ENCODE results near the gene FCHSD2. TPM values are rescaled to one million over a fixed set of nuclear protein-coding genes. Genes with fewer than 3 reads are reported as not detected.
A peak's percentile ranks its signal among the peaks of the same experiment; 100 is the strongest.

The FCHSD2 gene
- polyA plus RNA-seq, 4 donors = 36.5 to 52.2 (median 50.2) TPM

DNA sequence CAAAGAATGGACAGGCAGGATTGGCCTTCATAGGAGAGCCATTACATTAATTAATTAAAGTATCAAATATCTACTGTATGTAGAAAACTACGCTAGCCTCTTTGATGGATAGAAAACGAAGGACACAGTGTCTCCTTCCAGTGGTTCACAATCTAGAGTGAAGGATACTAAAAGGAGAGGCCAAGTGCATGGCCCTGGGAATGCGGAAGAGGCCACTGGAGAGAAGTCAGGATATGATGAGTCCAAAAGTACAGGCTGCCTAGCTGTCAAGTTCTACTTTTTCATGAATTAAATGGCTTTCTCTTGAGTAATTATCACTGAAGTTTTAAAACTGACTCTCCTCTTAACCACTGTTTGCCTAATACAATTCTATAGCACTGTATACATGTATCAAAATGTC lies 286.1 kb downstream of the FCHSD2 start:
- DNase-seq (ENCODE audit: low read depth in 4 of 4, low spot score in 3 of 4) = no peak

DNA sequence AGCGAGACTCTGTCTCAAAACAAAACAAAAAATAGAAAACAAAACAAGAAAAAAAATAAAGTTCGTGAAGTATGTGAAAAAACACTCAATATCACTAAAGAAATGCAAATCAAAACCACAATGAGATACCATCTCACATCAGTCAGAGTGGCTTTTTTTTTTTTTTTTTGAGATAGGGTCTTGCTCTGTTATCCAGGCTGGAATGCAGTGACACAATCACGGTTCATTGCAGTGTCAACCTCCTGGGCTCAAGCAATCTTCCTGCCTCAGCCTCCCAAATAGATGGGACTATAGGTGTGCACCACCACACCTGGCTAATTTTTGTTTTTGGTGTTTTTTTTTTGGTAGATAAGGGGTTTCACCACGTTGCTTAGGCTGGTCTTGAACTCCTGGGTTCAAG lies 290.4 kb downstream of the FCHSD2 start:
- no peak for DNase-seq (ENCODE audit: low read depth in 4 of 4, low spot score in 3 of 4)

DNA sequence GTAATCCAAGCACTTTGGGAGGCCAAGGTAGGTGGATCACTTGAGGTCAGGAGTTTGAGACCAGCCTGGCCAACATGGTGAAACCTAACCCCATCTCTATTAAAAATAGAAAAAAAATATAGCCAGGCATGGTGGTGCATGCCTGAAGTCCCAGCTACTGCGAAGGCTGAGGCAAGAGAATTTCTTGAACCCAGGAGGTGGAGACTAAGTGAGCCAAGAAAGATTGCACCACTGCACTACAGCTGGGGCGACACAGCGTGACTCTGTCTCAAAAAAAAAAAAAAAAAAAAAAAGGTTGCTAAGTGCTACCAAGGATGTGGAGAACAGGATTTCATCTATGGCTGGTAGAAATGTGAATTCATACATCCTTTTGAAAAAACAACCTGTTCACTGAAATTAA lies 291.3 kb downstream of the FCHSD2 start:
- no peak for DNase-seq (ENCODE audit: low read depth in 4 of 4, low spot score in 3 of 4)

DNA sequence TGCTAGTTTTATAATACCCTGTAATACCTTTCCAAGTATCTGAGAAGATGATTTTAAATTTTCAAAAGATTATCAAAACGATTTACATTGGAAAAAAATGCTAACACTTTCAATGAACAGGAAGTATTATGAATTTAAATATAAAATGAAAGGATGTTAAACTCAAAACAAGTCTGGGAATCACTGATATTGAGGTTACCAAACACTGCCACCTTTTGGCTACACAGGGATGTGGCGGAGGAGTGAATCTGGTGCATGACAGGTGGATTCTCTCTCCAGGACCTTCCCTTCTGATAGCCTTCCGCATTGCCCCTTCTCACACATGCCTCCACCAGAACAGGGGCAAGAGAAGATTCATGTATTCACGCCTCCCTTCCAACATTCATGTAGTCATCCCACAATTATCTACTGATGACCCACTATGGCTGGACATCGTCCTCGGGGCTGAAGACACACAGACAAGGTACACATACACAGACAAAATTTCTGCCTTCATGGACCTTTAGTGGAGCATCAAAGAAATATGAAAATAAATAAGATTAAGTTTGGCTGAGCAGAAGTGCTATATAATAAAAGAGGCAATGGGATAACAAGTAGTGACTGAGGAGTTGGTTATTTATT lies 293.2 kb downstream of the FCHSD2 start:
- DNase-seq (ENCODE audit: low read depth in 4 of 4, low spot score in 3 of 4) = no peak

DNA sequence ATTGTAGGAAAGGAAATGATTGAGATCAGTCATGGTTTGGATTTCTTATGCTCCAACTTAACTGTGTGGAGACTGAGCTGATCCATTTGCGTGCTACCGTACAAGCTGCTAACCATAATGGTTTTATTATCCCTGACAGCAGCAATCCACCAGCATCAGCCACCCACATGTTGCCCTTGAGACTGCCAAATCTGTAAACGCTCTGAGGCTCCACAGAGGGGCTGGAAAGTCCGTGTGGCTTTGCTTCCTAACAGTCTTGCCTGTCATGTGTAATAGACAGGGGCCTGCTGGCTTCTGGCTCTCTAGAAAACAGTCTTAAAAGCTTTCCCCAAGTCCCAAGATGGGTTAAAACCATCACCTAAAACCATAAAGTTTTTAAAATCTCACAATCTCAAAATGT lies 297.8 kb downstream of the FCHSD2 start:
- DNase-seq (ENCODE audit: low read depth in 4 of 4, low spot score in 3 of 4) = peak in 2 of 4 donors; percentile 61

DNA sequence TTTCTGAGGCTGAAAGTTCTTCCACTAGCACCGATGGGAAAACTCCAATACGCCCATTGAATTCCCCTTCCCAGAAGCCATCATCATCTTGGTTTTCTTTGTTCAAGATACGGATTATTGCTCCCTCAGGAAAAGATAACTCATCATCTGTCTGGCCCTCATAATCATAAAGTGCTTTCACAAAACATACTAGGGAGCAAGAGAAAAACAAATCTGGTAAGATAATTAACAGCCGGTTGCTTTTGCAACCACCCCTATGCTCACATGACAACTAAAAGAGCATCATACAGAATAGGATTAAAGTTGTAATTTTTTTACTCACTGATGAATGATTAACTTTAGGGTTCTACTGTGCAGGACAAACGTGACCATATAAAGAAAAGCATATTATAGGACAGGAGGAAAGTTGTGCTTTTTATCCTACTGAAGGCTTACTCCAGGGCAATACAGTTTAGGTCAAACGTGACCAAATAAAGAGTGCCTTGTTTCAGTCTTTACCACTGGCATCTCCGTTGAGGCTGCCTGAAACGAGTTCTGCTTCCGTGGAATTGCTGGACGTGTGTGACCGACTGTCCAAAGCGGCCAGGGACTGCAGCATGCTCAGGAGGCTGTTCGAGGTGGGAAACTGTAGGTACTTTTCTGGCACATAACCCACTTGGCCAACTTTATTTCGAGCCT lies 299.3 kb downstream of the FCHSD2 start:
- no peak for DNase-seq (ENCODE audit: low read depth in 4 of 4, low spot score in 3 of 4)

DNA sequence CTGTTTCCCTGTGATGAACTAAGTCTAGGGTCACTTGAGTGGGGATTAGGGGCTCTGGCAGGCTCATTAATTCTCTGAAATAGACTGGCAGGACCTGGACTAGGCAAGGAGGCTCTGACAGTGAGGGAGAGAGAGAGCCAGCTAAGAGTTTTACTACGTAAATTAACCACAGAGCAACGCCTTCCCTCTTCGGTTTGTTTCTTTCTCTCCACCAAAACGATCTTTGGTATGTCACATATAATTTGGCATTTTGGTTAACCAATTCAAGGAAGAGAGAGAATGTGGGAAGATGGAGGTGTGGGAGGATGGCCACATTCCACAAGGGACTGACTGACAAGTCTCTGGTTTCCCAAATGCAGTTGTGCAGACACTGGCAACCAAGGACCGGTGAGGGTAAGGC lies 300.0 kb downstream of the FCHSD2 start:
- DNase-seq (ENCODE audit: low read depth in 4 of 4, low spot score in 3 of 4) = no peak

DNA sequence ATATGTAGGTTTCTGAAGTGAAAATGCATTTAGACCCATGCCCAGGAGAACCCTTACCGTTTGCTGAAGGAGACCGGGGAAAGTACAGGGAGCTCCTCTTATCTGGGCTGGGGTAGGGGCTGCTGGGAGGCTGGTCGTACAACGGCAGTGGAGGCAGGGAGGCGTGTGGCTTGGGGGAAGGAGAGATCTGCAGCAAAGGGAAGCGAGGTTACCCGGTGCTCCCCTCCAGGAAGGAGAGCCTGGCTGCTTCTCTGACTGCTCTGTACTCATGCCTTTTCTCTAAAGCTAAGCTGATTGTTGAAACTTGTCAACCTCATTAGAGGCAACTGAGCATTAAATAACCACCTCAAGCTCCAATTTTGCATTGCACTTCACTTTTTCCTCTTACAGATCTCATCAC lies 300.7 kb downstream of the FCHSD2 start:
- DNase-seq (ENCODE audit: low read depth in 4 of 4, low spot score in 3 of 4) = no peak

DNA sequence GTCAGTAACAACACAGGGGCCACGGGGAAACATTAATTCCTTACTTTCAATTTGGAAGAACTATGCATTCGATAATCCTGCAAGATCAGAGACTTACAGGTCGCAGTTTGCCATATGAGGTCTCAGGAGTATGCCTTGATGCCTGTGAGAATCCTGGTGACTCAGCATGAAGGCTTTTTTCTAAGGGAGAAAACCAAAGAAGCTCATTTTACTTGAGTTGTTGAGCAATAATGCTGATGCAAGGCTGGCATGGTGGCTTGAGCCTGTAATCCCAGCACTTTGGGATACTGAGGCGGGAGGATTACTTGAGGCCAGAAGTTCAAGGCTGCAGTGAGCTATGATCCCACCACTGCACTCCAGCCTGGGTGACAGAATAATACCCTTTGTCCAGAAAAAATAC lies 301.3 kb downstream of the FCHSD2 start:
- no peak for DNase-seq (ENCODE audit: low read depth in 4 of 4, low spot score in 3 of 4)

DNA sequence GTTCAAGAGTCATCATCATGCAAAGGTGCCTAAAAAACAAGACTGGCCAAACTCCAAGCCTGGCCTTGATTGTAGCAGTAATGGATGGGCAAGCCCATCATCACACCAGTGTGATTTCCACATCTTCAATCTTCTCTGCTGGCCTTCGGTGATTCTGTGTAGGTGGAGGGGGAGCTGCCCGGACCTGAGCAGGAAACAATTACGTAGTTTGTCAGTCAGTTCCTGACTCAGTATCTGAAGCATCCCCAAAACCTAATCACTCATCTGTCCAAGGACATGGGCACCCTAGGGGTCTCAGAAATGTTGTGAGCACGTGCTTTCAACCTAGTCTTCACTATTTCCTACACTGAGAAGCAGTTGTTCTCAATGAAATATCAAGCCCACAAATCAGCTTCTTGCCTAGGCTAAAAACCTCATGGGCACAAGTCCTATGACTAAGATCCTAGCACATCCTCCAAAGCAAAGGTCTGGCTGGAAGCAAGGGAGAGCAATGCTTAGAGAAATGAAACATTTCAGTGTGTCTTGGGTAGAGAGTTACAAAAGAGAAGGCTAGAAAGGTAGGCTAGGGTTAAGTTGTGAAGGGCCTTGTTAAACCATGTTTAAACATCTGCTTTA lies 303.3 kb downstream of the FCHSD2 start:
- no peak for DNase-seq (ENCODE audit: low read depth in 4 of 4, low spot score in 3 of 4)

DNA sequence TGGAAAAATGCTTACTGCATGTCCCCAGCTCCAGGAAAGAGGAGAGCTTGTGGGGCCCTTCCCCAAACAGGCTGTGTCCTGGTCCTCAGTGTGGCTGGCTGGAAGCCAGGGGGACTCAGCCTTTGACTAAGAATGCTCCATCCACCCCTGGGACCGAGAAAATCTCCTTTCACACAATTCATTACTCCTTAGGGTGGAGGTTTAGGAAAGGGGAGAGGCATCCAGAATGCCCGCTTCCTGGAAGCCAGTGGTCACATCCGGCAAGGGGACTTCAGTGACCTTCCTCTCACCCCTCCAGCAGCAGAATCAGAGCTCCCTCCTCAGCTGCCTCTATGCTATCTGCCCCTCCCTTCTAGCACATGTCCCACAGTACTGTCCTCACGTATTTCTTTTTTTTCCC lies 306.0 kb downstream of the FCHSD2 start:
- no peak for DNase-seq (ENCODE audit: low read depth in 4 of 4, low spot score in 3 of 4)

DNA sequence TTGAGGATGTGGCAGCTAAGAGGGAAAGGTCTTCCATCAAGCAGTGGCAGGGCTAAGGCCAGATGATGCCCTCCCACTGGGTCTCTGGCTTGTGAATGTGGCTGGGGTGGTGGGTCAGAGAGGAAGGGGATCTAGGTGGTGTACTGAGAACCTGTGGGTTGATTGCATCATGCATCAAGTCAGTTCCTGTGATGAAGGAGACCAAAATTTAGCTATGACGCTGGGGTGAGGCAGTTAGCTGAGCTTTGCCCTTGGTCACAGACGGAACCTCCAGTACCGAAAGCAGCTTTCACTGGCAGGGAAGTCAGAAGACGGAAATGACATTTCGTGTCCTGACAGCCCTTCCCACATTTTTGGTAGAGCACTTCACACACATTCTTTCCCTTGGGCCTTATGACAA lies 307.2 kb downstream of the FCHSD2 start:
- no peak for DNase-seq (ENCODE audit: low read depth in 4 of 4, low spot score in 3 of 4)

DNA sequence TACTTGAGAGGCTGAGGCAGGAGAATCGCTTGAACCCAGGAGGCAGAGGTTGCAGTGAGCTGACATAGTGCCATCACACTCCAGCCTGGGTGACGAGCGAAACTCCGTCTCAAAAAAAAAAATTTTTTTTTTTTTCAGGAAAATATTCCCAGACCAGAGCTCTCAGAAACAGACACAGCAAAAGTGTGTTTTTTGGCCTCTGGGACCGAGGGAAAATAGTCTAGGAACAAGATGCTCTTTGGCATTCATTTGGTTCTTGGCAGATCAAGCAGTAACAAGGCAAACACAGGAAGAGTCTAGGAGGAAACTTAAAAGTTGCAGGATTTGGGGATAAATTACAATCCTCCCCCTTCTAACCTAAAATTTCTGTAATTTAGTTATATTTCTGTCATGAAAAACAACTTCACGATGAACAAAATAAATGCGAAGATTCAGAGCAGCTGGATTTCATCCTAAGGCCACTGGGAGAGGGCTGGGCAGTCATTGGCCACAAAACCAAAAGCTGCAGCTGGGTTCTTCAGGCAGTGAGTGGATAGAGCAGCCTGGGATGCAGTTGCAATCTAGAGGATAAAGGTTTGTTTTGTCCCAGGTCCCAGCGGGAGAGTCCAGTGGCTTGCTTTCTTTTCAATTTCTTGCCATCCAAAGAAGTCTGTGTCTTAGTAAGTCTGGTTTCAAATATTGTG lies 308.2 kb downstream of the FCHSD2 start:
- DNase-seq (ENCODE audit: low read depth in 4 of 4, low spot score in 3 of 4) = no peak

DNA sequence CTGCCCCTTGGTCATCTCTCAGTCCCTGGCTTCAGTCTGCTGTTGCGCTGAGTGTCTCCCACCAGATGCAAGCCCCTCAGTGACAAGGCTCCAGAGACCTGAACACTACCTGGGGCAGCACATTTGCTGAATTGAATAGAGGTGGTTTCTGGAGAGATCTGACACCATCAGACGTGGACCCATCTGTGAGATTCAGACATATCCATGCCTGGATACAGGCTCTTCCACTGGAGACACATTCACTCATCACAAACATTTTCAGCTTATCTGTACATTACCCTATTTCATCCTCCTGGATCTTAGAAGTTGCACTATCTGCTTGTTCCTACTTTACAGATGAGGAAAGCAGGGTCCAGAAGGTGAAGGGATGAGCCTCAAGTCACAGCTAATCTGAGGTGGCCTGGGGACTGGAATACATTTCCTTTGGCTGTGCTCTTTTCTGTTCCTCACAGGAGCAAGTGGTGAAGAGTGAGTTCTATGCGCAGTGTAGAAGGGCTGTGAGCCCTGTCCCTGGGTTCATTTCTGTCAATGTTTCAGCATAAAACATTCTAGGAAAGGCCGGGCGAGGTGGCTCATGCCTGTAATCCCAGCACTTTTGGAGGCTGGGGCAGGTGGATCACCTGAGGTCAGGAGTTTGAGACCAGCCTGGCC lies 308.9 kb downstream of the FCHSD2 start:
- no peak for DNase-seq (ENCODE audit: low read depth in 4 of 4, low spot score in 3 of 4)

DNA sequence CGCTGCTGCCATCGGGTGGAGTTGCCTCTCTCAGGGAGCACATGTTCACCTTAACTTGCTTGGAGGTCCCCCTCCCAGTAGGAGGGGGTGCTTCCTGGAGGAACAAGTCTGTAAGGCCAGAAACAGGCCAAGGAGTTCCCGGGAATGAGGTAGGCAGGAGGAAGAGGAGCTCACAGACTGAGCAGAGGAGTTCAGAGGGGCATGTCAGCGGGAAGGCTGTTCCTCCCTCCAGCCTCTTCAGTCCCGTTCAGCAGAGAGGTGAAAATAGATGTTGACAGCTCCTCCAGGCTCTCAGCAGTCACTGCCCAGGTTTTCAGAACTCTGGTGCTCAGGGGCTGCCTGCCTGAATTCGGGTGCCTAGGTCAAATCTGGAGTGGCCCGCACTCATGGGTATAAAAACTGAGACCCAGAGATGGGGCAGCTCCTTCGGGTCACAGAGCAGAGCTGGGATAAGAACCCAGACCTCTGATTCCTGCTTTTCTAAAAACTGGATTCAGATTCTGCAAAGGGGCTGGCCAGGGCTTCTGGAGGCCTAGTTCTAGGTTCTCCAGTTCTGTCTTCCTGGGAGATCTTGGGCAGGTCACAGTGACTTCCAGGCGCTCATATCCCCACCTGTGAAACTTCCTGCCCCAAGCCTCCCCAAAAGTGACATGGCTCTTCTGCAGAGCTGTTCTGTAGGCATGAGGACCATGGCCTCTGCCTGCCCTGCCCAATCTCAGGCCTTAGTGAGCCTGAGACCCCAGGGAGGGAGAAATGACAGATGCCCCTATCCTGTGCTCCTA lies 309.6 kb downstream of the FCHSD2 start:
- no peak for DNase-seq (ENCODE audit: low read depth in 4 of 4, low spot score in 3 of 4)

DNA sequence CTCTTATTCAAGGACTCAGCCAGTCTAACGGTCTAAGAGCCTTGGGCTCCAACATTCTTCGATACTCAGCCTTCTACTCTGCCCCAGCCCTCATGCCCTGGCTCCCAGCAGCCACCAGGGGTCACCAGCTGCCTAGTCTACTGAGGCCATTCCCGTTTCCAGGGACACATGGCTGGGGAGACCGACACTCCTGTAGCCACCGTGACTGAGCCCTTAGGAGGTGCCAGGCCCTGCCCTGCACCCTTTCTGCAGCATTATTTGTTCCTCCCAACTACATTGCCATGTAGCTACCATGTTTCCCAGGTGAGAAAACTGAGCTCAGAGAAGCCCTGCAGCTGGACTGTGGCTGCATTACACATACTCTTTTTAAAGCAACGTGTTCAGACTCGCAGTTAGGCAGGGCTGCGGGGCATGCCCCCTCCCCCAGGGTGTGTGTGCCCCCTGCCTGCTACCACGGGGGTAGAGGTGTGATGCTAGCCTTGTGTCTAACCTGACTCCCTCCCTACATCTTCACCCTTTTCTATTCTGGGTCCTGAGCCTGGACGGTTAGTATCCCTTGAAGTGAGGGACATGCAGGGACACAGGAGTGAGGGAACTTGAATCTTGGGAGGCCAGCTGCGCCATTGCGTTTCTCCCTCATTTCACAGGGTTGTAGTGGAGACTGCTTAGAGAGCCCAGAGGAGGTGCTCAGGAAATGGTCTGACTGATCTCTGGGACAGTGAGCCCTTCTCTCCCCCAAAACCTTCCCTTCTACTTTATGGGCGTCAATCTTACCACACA lies 310.4 kb downstream of the FCHSD2 start:
- DNase-seq (ENCODE audit: low read depth in 4 of 4, low spot score in 3 of 4) = peak in 2 of 4 donors; percentile 69 to 71

DNA sequence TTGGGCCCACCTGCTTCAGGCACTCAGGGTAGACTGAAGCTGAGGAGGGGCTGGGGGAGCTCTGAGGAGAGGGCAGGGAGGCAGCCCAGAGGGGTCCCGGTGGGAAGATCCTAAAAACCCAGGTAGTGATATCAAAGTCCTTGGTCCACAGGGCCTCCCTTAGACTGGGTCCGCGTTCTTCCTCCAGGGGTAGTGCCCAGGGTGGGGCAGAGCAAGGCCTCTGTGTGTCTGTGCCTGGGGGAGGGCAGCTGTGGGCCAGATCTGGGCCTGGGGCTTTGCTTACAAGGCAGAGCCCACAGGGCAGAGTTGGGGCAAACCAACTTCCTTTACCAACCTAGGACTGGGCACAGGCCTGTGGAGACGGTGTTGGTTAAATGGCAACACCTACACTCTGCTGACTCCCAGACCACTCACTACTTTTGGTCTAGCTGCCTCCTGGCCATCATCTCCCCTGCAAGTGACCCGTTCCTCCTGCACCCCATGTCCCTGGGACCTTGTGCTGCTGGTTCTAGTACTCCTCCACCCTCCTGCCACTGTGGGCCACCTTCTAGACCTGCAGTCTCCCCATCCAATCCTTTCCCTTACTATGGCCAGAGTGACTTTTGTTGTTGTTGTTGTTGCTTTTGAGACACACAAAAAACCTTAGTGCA lies 312.1 kb downstream of the FCHSD2 start:
- no peak for DNase-seq (ENCODE audit: low read depth in 4 of 4, low spot score in 3 of 4)

DNA sequence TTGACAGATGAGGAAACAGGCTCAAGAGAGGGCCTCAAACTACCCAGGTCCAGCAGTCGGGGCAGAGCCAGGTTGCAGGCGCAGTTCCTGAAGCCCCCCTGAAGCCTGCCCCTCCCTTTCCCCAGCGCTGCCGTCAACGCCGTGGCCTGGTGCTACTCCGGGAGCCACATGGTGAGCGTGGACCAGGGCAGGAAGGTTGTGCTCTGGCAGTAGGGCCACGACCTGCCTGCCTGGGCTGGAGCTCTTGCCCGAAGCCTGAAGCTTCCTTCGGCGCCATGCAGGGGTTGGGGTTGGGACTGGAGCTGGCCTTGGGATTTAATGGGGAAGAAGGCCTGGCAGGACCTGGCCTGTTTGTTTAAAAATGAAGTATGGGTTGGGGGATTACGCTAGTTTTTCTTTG lies 312.9 kb downstream of the FCHSD2 start:
- no peak for DNase-seq (ENCODE audit: low read depth in 4 of 4, low spot score in 3 of 4)

DNA sequence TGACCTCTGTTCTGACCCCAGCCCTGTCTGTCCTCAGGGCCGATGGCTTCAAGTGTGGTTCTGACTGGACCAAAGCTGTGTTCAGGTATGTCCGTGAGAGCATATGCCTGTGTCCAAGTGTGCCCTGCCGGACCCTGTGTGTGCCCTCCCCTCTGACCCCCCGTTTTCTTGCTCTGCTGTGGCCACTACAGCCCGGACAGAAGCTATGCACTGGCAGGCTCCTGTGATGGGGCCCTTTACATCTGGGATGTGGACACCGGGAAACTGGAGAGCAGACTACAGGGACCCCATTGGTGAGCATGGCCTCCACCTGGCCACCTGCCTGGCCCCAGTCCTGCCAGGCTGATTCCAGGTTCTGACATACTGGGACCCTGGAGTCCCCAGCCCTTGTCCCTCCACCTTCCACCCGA lies 313.4 kb downstream of the FCHSD2 start:
- no peak for DNase-seq (ENCODE audit: low read depth in 4 of 4, low spot score in 3 of 4)
